Tibial nerve (tissue), 4 donors: ENCODE results near the gene GATA1.

Experiments used
- CTCF ChIP-seq, 5 experiments: fragments of 200-600 bp in 3 of 5; fragments of 450-650 bp in 2 of 5; sonication (generic) in 3 of 5; IDR thresholded peaks; one replicate each; pipeline ENCODE4 v1.5.1; 2016 to 2019; ENCODE audit warnings: antibody characterized with exemption in 5 of 5, mild to moderate bottlenecking in 3 of 5, moderate library complexity in 2 of 5
- EP300 ChIP-seq, 2 donors: sonication (generic); formaldehyde crosslinking; IDR thresholded peaks; one replicate each; pipeline ENCODE4 v1.6.1; 2017; ENCODE audit warnings: antibody characterized with exemption in 2 of 2, mild to moderate bottlenecking in 1 of 2

- TF ChIP-seq CTCF (IDR thresholded peaks at IDR 0.05) (no peak), EP300 (IDR thresholded peaks at IDR 0.05) (no peak)
Measured at GRCh38 chrX:48835524-48836329, 49.3 kb downstream of the GATA1 start, which contains the start of gene PCSK1N.
